Sigmoid colon (tissue), 7 donors: Measurements from ENCODE around the gene KRT80. TPM values are rescaled to one million over a fixed set of nuclear protein-coding genes. Genes with fewer than 3 reads are reported as not detected.

Experiments used
- DNase-seq: peaks from one replicate; pipeline ENCODE4 v3.0.0-alpha.2; 2019
- H3K27ac ChIP-seq, 4 donors: fragments of 200-600 bp; sonication (generic); one replicate each; pipeline ENCODE4 v1.5.1; 2016 to 2019; ENCODE audit warnings: mild to moderate bottlenecking in 1 of 4
- H3K27me3 ChIP-seq, 3 donors: fragments of 200-600 bp; sonication (generic); one replicate each; pipeline ENCODE4 v1.5.1; 2019; ENCODE audit warnings: mild to moderate bottlenecking in 1 of 3
- H3K36me3 ChIP-seq, 4 donors: fragments of 200-600 bp; sonication (generic); one replicate each; pipeline ENCODE4 v1.5.1; 2016 to 2019
- H3K4me1 ChIP-seq, 4 donors: fragments of 200-600 bp; sonication (generic); one replicate each; pipeline ENCODE4 v1.5.1; 2017 to 2019
- H3K4me3 ChIP-seq, 4 donors: fragments of 200-600 bp; sonication (generic); one replicate each; pipeline ENCODE4 v1.5.1; 2017 to 2019; ENCODE audit warnings: mild to moderate bottlenecking in 2 of 4, moderate library complexity in 1 of 4
- H3K9me3 ChIP-seq, 4 donors: fragments of 200-600 bp in 3 of 4; sonication (generic) in 3 of 4; one replicate each; pipeline versions ENCODE4 v1.5.1 to v1.6.1; 2013 to 2019
- EP300 ChIP-seq, 4 donors: sonication (generic); formaldehyde crosslinking; IDR thresholded peaks; one replicate each; pipeline ENCODE4 v1.6.1; 2017; ENCODE audit warnings: antibody characterized with exemption in 4 of 4
- POLR2A ChIP-seq, 2 donors: fragments of 450-650 bp; IDR thresholded peaks; one replicate each; pipeline ENCODE4 v1.6.1; 2016; ENCODE audit warnings: antibody characterized with exemption in 2 of 2, mild to moderate bottlenecking in 2 of 2, moderate library complexity in 2 of 2
- POLR2AphosphoS5 ChIP-seq, 4 donors: sonication (generic); formaldehyde crosslinking; IDR thresholded peaks; one replicate each; pipeline ENCODE4 v1.6.1; 2017; ENCODE audit warnings: antibody characterized with exemption in 4 of 4
- WGBS, 2 donors: extraction: QIAGEN DNeasy Blood & Tissue Kit; methylation state at CpG; one replicate each; pipeline ENCODE4 v1.1.7; 2013; 5-methylcytosine and 5-hydroxymethylcytosine counted together
- intact Hi-C: fragments of 100-400 bp; cut with DNase I; formaldehyde crosslinking; loops from one replicate; pipeline ENCODE4 v1.15.1; 2023
- polyA plus RNA-seq, 3 donors: library from polyadenylated mRNA; stranded (reverse); fragments of 200-250 nt; gene quantifications; one replicate each; pipeline ENCODE4 v1.2.3, GENCODE V29; 2013
- total RNA-seq, 4 donors: library from RNA; depleted of rRNA; stranded (reverse); fragments of >200 nt; gene quantifications; one replicate each; pipeline ENCODE4 v1.1.0, GENCODE V29; 2016
- TF ChIP-seq, protein P1 (sequence below), 4 experiments: fragments of 450-650 bp in 3 of 4; fragments of 200-600 bp in 1 of 4; IDR thresholded peaks; one replicate each; pipeline ENCODE4 v1.5.1; 2016 to 2019; ENCODE audit warnings: antibody characterized with exemption in 4 of 4, mild to moderate bottlenecking in 3 of 4, moderate library complexity in 2 of 4
- donor health status: healthy with polysubstance abuse.
- donor health status: Bipolar disorder and iron deficiency.
- donor health status: healthy.

Gene KRT80
- total and polyA plus RNA-seq, 7 donors: under 0.01 to 0.34 TPM; not detected in 5

DNA sequence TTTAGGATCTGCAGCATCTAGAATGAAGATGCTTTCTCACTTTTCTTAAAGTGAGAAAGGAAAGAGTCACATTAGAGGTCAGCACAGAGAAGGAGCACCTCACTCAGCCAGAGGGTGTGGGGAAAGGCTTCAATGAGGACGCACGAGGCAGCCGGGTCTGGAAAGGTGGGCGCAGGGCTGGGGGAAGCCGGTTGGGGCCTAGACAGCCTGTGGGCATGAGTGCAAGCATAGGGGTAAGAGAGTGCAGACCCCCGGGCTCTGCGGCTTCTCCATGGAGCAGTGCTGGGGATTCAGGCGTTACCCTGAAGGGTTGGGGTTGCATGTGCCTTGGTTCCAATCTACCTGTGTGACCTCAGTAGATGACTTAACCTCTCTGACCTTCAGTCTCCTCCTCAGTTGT, 49.9 kb downstream of the KRT80 start:
- WGBS, 2 donors: 92 to 93% methylated on average over 8 of the region's 8 CpGs
- TF ChIP-seq, protein P1, sequence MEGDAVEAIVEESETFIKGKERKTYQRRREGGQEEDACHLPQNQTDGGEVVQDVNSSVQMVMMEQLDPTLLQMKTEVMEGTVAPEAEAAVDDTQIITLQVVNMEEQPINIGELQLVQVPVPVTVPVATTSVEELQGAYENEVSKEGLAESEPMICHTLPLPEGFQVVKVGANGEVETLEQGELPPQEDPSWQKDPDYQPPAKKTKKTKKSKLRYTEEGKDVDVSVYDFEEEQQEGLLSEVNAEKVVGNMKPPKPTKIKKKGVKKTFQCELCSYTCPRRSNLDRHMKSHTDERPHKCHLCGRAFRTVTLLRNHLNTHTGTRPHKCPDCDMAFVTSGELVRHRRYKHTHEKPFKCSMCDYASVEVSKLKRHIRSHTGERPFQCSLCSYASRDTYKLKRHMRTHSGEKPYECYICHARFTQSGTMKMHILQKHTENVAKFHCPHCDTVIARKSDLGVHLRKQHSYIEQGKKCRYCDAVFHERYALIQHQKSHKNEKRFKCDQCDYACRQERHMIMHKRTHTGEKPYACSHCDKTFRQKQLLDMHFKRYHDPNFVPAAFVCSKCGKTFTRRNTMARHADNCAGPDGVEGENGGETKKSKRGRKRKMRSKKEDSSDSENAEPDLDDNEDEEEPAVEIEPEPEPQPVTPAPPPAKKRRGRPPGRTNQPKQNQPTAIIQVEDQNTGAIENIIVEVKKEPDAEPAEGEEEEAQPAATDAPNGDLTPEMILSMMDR (IDR thresholded peaks at IDR 0.05): no peak
- TF ChIP-seq POLR2A (IDR thresholded peaks at IDR 0.05) (no peak), POLR2AphosphoS5 (IDR thresholded peaks at IDR 0.05) (no peak), EP300 (IDR thresholded peaks at IDR 0.05) (no peak)
- Histone ChIP-seq H3K4me1 (peaks cover 0 to 7% (median 5%) of the 10 kb centered on the region in 4 donors), H3K36me3 (no peaks in the 10 kb centered on the region), H3K9me3 (no peaks in the 10 kb centered on the region), H3K27ac (no peak overlapping the region), H3K4me3 (no peak overlapping the region), H3K27me3 (no peaks in the 10 kb centered on the region)
- intact Hi-C loops: no loop called here
- no peak for DNase-seq

DNA sequence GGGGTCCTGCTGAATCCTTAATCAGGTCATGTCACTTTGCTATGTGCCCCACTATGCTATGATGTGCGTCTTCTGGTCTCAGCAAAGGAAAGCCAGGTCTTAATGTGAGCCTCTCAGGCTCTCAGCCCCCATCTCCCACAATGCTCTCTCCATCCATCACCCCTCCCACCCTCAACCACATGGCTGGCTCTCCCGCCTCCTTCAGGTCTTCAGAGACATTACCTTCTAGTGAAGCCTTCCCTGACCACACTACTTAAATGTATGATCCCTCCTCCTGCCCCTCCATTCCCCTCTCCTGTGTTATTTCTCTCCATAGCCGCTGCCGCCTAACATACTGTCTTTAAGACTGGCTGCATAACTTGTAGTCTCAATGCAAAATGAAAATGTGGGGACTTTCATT, 50.5 kb downstream of the KRT80 start:
- Histone ChIP-seq H3K9me3 (no peaks in the 10 kb centered on the region), H3K27me3 (no peaks in the 10 kb centered on the region), H3K27ac (no peak overlapping the region), H3K36me3 (no peaks in the 10 kb centered on the region), H3K4me3 (no peak overlapping the region), H3K4me1 (peaks cover 0 to 1% (median 0%) of the 10 kb centered on the region in 4 donors)
- intact Hi-C loops: no loop called here
- TF ChIP-seq, protein P1 (IDR thresholded peaks at IDR 0.05): no peak
- TF ChIP-seq POLR2AphosphoS5 (IDR thresholded peaks at IDR 0.05) (no peak), POLR2A (IDR thresholded peaks at IDR 0.05) (no peak), EP300 (IDR thresholded peaks at IDR 0.05) (no peak)
- 91 to 95% methylated on average over 4 of the region's 4 CpGs for WGBS, 2 donors
- no peak for DNase-seq

DNA sequence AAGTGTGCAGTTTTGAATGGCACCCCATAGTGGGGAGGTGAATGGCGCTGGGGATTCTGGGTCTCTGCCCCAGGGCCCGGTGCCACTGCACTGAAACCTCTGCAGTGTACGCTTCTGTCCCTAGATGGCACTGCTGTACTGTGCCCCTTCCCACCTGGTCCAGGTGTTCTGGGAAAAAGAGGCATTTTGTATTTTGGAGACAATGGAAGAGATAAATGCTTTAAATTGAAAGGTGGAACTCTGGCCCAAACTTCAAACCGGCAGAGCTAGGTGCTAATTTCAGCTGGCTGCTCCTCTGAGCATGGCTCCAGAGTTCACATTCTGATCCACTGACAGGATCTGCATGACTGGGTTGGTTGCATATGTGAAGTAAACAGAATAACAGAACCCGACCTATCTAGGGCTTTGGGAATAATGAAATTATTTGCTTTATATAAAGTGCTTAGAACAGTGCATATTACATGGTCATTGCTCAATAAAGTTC, 52.2 kb downstream of the KRT80 start:
- TF ChIP-seq POLR2A (IDR thresholded peaks at IDR 0.05): no peak
- TF ChIP-seq, protein P1 (IDR thresholded peaks at IDR 0.05): peak in 2 of 4 experiments; percentile 10 to 35
- no peak for DNase-seq
- Histone ChIP-seq H3K9me3 (no peaks in the 10 kb centered on the region), H3K27me3 (no peaks in the 10 kb centered on the region), H3K4me1 (no peaks in the 10 kb centered on the region), H3K27ac (no peak overlapping the region), H3K36me3 (no peaks in the 10 kb centered on the region), H3K4me3 (no peak overlapping the region)
- WGBS, 2 donors: 7 to 30% methylated on average over 5 of the region's 5 CpGs
- intact Hi-C loops: no loop called here

DNA sequence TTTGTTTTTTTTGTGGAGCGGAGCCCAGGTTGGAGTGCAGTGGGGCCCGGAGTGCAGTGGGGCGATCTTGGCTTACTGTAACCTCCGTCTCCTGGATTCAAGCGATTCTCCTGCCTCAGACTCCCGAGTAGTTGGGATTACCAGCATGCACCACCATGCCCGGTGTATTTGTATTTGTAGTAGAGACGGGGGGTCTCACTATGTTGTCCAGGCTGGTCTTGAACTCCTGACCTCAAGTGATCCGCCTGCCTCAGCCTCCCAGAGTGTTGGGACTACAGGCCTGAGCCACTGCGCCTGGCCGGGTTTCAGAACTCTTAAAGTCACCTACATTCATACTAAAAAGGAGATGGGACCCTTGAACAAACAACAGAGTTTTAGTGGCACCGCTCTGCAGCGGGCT, 52.7 kb downstream of the KRT80 start:
- Histone ChIP-seq H3K4me3 (no peak overlapping the region), H3K27ac (no peak overlapping the region), H3K9me3 (no peaks in the 10 kb centered on the region), H3K4me1 (no peaks in the 10 kb centered on the region), H3K36me3 (no peaks in the 10 kb centered on the region), H3K27me3 (no peaks in the 10 kb centered on the region)
- 77 to 89% methylated on average over 13 of the region's 13 CpGs for WGBS, 2 donors
- DNase-seq: no peak
- intact Hi-C loops: no loop called here
- TF ChIP-seq POLR2A (IDR thresholded peaks at IDR 0.05) (no peak), POLR2AphosphoS5 (IDR thresholded peaks at IDR 0.05) (no peak), EP300 (IDR thresholded peaks at IDR 0.05) (no peak)
- TF ChIP-seq, protein P1 (IDR thresholded peaks at IDR 0.05): no peak

DNA sequence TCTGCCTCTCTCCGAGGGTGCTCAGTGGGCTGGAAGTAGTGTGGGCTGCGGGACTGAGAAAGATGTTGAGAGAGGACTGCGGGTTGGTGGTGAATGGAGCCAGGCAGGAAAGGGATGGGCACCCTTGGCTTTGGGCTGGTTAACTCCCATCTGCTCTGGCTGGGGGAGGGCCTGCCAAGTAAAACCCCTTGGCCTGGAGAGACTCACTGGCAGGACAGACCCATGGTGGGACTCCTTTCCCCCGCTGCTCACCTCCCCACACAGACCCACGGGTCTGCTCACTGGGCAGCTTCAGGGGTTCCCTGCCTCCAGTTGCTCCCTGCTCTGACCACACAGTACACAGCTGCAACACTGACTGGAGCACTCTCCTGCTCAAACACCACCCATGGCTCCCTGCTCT, 54.1 kb downstream of the KRT80 start:
- Histone ChIP-seq H3K27me3 (no peaks in the 10 kb centered on the region), H3K4me1 (no peaks in the 10 kb centered on the region), H3K36me3 (no peaks in the 10 kb centered on the region), H3K9me3 (no peaks in the 10 kb centered on the region), H3K27ac (no peak overlapping the region), H3K4me3 (no peak overlapping the region)
- no peak for DNase-seq
- 85 to 90% methylated on average over 5 of the region's 5 CpGs for WGBS, 2 donors
- TF ChIP-seq POLR2A (IDR thresholded peaks at IDR 0.05) (no peak), EP300 (IDR thresholded peaks at IDR 0.05) (no peak), POLR2AphosphoS5 (IDR thresholded peaks at IDR 0.05) (no peak)
- TF ChIP-seq, protein P1 (IDR thresholded peaks at IDR 0.05): no peak
- intact Hi-C loops: no loop called here
